ENCODE data around the gene PIGW. TPM values are rescaled to one million over a fixed set of nuclear protein-coding genes. Genes with fewer than 3 reads are reported as not detected.

PIGW gene
- polyA plus RNA-seq, 1 donor from 2014 or later, result 5.4 TPM

DNA sequence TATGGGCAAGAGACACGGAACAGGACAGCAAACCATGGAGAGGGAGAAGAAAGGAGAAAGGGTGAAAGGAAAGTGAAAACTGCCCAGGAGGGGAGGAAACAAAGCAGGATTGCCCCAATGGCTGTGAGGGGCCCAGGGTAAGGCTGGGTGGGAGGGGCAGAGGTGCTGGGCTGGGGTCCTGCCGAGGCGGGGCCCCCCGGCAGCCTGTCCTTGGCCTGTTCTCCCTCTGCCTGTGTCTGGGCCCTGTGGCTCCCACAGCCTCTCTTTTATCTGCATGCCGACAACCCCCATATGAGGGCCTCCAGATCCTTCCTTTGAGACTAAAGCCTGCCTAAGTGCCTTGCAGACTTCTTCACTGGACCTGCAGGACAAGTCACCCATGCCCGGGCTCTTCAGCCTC, 32.8 kb upstream of the PIGW start:
- H3K9ac ChIP-seq (ENCODE audit: low read length), result no peak overlapping the region
- H3K9me3 ChIP-seq (ENCODE audit: low read length), result no peaks in the 10 kb centered on the region
- peaks cover 7% of the 10 kb centered on the region for H3K36me3 ChIP-seq (ENCODE audit: insufficient read depth, low read length)
- H3K4me3 ChIP-seq (ENCODE audit: low read length), result no peak overlapping the region
- H3K9me2 ChIP-seq (ENCODE audit: insufficient read depth, low read length), result no peaks in the 10 kb centered on the region
- no peaks in the 10 kb centered on the region for H3K79me2 ChIP-seq (replicated peaks; ENCODE audit: insufficient read depth, low read length)
- no peaks in the 10 kb centered on the region for H4K20me1 ChIP-seq (ENCODE audit: insufficient read depth)
- H3F3A ChIP-seq (ENCODE audit: insufficient read depth, low read length, poor library complexity, severe bottlenecking), result no peaks in the 10 kb centered on the region
- H3K27ac ChIP-seq (ENCODE audit: low read length), result no peak overlapping the region
- H3K27me3 ChIP-seq (ENCODE audit: insufficient read depth, low read depth, low read length), result no peaks in the 10 kb centered on the region
- H3K4me2 ChIP-seq (ENCODE audit: low read length), result no peak overlapping the region
- no peak overlapping the region for H2AFZ ChIP-seq (ENCODE audit: low read depth, low read length)
- TF ChIP-seq TAF1 (IDR thresholded peaks at IDR 0.05; ENCODE audit: low read depth) (no peak), SMC3 (conservative IDR thresholded peaks at IDR 0.05; ENCODE audit: poor library complexity) (no peak), RAD21 (conservative IDR thresholded peaks at IDR 0.05) (no peak), EZH2 (IDR thresholded peaks at IDR 0.05; ENCODE audit: borderline replicate concordance, insufficient read depth, low read length, poor library complexity, severe bottlenecking) (no peak), MXI1 (conservative IDR thresholded peaks at IDR 0.05; ENCODE audit: poor library complexity, severe bottlenecking) (no peak), POLR2AphosphoS5 (IDR thresholded peaks at IDR 0.05) (no peak), EP300 (conservative IDR thresholded peaks at IDR 0.05; ENCODE audit: poor library complexity, severe bottlenecking) (no peak)
- TF ChIP-seq, protein P1, sequence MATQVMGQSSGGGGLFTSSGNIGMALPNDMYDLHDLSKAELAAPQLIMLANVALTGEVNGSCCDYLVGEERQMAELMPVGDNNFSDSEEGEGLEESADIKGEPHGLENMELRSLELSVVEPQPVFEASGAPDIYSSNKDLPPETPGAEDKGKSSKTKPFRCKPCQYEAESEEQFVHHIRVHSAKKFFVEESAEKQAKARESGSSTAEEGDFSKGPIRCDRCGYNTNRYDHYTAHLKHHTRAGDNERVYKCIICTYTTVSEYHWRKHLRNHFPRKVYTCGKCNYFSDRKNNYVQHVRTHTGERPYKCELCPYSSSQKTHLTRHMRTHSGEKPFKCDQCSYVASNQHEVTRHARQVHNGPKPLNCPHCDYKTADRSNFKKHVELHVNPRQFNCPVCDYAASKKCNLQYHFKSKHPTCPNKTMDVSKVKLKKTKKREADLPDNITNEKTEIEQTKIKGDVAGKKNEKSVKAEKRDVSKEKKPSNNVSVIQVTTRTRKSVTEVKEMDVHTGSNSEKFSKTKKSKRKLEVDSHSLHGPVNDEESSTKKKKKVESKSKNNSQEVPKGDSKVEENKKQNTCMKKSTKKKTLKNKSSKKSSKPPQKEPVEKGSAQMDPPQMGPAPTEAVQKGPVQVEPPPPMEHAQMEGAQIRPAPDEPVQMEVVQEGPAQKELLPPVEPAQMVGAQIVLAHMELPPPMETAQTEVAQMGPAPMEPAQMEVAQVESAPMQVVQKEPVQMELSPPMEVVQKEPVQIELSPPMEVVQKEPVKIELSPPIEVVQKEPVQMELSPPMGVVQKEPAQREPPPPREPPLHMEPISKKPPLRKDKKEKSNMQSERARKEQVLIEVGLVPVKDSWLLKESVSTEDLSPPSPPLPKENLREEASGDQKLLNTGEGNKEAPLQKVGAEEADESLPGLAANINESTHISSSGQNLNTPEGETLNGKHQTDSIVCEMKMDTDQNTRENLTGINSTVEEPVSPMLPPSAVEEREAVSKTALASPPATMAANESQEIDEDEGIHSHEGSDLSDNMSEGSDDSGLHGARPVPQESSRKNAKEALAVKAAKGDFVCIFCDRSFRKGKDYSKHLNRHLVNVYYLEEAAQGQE (IDR thresholded peaks at IDR 0.05; ENCODE audit: borderline replicate concordance), result no peak
- TF ChIP-seq, protein P2, sequence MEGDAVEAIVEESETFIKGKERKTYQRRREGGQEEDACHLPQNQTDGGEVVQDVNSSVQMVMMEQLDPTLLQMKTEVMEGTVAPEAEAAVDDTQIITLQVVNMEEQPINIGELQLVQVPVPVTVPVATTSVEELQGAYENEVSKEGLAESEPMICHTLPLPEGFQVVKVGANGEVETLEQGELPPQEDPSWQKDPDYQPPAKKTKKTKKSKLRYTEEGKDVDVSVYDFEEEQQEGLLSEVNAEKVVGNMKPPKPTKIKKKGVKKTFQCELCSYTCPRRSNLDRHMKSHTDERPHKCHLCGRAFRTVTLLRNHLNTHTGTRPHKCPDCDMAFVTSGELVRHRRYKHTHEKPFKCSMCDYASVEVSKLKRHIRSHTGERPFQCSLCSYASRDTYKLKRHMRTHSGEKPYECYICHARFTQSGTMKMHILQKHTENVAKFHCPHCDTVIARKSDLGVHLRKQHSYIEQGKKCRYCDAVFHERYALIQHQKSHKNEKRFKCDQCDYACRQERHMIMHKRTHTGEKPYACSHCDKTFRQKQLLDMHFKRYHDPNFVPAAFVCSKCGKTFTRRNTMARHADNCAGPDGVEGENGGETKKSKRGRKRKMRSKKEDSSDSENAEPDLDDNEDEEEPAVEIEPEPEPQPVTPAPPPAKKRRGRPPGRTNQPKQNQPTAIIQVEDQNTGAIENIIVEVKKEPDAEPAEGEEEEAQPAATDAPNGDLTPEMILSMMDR (IDR thresholded peaks at IDR 0.05; ENCODE audit: poor library complexity, severe bottlenecking), result no peak

DNA sequence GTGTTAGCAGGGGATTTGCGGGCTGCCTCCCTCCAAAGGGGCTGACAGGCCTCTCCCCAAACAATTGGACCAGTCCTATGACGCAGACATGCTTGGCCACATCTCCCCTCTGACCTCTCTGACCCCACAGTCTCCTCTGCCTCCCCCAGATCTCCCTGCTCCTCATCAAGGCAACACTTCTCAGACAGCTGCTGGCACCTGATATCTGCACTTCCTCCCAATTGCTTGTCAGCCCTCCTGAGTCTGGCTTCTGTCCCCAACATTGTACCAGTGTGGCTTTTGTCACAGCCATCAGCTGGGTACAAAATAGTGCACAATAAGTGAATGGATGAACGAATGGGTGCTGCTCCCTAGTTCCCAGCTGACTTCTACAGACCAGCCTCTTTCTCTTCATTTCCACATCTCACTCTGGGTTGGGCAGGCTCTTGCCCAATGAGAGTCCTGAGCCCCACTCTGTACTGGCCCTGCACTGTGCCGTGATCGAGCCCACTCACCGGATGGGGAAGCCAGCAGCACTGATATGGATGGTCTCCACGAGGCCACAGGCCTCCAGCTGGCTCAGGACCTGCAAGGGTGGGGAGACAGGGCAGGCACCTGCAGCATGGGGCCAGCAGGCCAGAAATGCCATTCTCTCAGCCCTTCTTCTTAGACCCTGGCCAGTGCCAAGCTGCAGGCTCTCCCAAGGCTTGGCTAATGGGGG, 31.2 kb upstream of the PIGW start:
- no peak overlapping the region for H3K27ac ChIP-seq (ENCODE audit: low read length)
- H3K27me3 ChIP-seq (ENCODE audit: insufficient read depth, low read depth, low read length), result no peaks in the 10 kb centered on the region
- no peaks in the 10 kb centered on the region for H3K9me3 ChIP-seq (ENCODE audit: low read length)
- no peak overlapping the region for H2AFZ ChIP-seq (ENCODE audit: low read depth, low read length)
- no peak for TF ChIP-seq TAF1 (IDR thresholded peaks at IDR 0.05; ENCODE audit: low read depth)
- no peak for TF ChIP-seq EP300 (conservative IDR thresholded peaks at IDR 0.05; ENCODE audit: poor library complexity, severe bottlenecking)
- no peak for TF ChIP-seq RAD21 (conservative IDR thresholded peaks at IDR 0.05)
- no peak for TF ChIP-seq POLR2AphosphoS5 (IDR thresholded peaks at IDR 0.05)
- TF ChIP-seq, protein P1 (IDR thresholded peaks at IDR 0.05; ENCODE audit: borderline replicate concordance), result no peak
- TF ChIP-seq EZH2 (IDR thresholded peaks at IDR 0.05; ENCODE audit: borderline replicate concordance, insufficient read depth, low read length, poor library complexity, severe bottlenecking), result no peak
- TF ChIP-seq, protein P2 (IDR thresholded peaks at IDR 0.05; ENCODE audit: poor library complexity, severe bottlenecking), result no peak
- no peak for TF ChIP-seq SMC3 (conservative IDR thresholded peaks at IDR 0.05; ENCODE audit: poor library complexity)
- no peak for TF ChIP-seq MXI1 (conservative IDR thresholded peaks at IDR 0.05; ENCODE audit: poor library complexity, severe bottlenecking)
- peaks cover 5% of the 10 kb centered on the region for H3K36me3 ChIP-seq (ENCODE audit: insufficient read depth, low read length)
- H3K9ac ChIP-seq (ENCODE audit: low read length), result no peak overlapping the region
- no peaks in the 10 kb centered on the region for H3F3A ChIP-seq (ENCODE audit: insufficient read depth, low read length, poor library complexity, severe bottlenecking)
- no peaks in the 10 kb centered on the region for H4K20me1 ChIP-seq (ENCODE audit: insufficient read depth)
- H3K4me2 ChIP-seq (ENCODE audit: low read length), result no peak overlapping the region
- no peaks in the 10 kb centered on the region for H3K9me2 ChIP-seq (ENCODE audit: insufficient read depth, low read length)
- H3K4me3 ChIP-seq (ENCODE audit: low read length), result no peak overlapping the region
- H3K79me2 ChIP-seq (replicated peaks; ENCODE audit: insufficient read depth, low read length), result no peaks in the 10 kb centered on the region
